ENCODE measurements around the gene PARVG. TPM values are rescaled to one million over a fixed set of nuclear protein-coding genes. Genes with fewer than 3 reads are reported as not detected.

Gene PARVG
- total RNA-seq, 4 donors from 2014 or later, result 18.4 to 304 (median 33.8) TPM

- no peak overlapping the region for H3K4me3 ChIP-seq
- H3K27ac ChIP-seq, result no peak overlapping the region
- TF ChIP-seq CTCF (IDR thresholded peaks at IDR 0.05) (no peak), POLR2A (IDR thresholded peaks at IDR 0.05) (no peak)
These were observed 66.0 kb downstream of the PARVG start for GRCh38 chr22:44246615-44247326.

GRCh38 chr22:44247346-44247745, 66.6 kb downstream of the PARVG start:
- no peaks in the 10 kb centered on the region for H3K27me3 ChIP-seq
- no peaks in the 10 kb centered on the region for H3K36me3 ChIP-seq
- peaks cover 0 to 8% (median 2%) of the 10 kb centered on the region in 4 donors for H3K9me3 ChIP-seq
- no peak for DNase-seq
- H3K4me1 ChIP-seq, result no peaks in the 10 kb centered on the region
- H3K27ac ChIP-seq, result no peak overlapping the region
- TF ChIP-seq CTCF (IDR thresholded peaks at IDR 0.05) (no peak), POLR2A (IDR thresholded peaks at IDR 0.05) (no peak)
- H3K4me3 ChIP-seq, result no peak overlapping the region

More at GRCh38 chr22:44246615-44247326, 66.0 kb downstream of the PARVG start:
- no peak for DNase-seq
- Histone ChIP-seq H3K9me3 (peaks cover 0 to 8% (median 2%) of the 10 kb centered on the region in 4 donors), H3K36me3 (no peaks in the 10 kb centered on the region), H3K4me1 (no peaks in the 10 kb centered on the region), H3K27me3 (no peaks in the 10 kb centered on the region)

- Histone ChIP-seq H3K9me3 (peaks cover 0 to 8% (median 2%) of the 10 kb centered on the region in 4 donors), H3K4me3 (no peak overlapping the region), H3K27me3 (no peaks in the 10 kb centered on the region), H3K4me1 (no peaks in the 10 kb centered on the region), H3K36me3 (no peaks in the 10 kb centered on the region), H3K27ac (no peak overlapping the region)
- no peak for TF ChIP-seq POLR2A (IDR thresholded peaks at IDR 0.05)
- TF ChIP-seq CTCF (IDR thresholded peaks at IDR 0.05), result no peak
- DNase-seq, result no peak
These were observed 67.5 kb downstream of the PARVG start for GRCh38 chr22:44247923-44248892.

- H3K9me3 ChIP-seq, result peaks cover 0 to 8% (median 2%) of the 10 kb centered on the region in 4 donors
- H3K4me1 ChIP-seq, result no peaks in the 10 kb centered on the region
- no peak for DNase-seq
- TF ChIP-seq POLR2A (IDR thresholded peaks at IDR 0.05), result no peak
- no peak for TF ChIP-seq CTCF (IDR thresholded peaks at IDR 0.05)
- H3K4me3 ChIP-seq, result no peak overlapping the region
- H3K27ac ChIP-seq, result no peak overlapping the region
- no peaks in the 10 kb centered on the region for H3K27me3 ChIP-seq
- H3K36me3 ChIP-seq, result no peaks in the 10 kb centered on the region
These were observed 68.2 kb downstream of the PARVG start for GRCh38 chr22:44248926-44249325.

GRCh38 chr22:44249376-44250147, 68.8 kb downstream of the PARVG start:
- Histone ChIP-seq H3K27me3 (no peaks in the 10 kb centered on the region), H3K27ac (no peak overlapping the region), H3K9me3 (peaks cover 0 to 8% (median 2%) of the 10 kb centered on the region in 4 donors), H3K4me3 (no peak overlapping the region), H3K4me1 (no peaks in the 10 kb centered on the region), H3K36me3 (no peaks in the 10 kb centered on the region)
- no peak for DNase-seq
- TF ChIP-seq POLR2A (IDR thresholded peaks at IDR 0.05) (no peak), CTCF (IDR thresholded peaks at IDR 0.05) (no peak)
